Activated T-cell treated with anti-CD3 and anti-CD28 coated beads, Interleukin-2, amount 50 U/mL, for 72 hours (primary cell): ENCODE results near the gene CHADL. TPM values are rescaled to one million over a fixed set of nuclear protein-coding genes. Genes with fewer than 3 reads are reported as not detected.

ENCODE experiments used
- ATAC-seq, 2 donors: fragments of 150-1000 bp; cut with Tn5 transposase; replicated peaks in 1 of 2; 2 replicates each; pipeline ENCODE4 v1.10.0; 2021; ENCODE audit warnings: moderate library complexity in 2 of 2, mild to moderate bottlenecking in 1 of 2
- DNase-seq, 2 donors: peaks; one replicate each; pipeline ENCODE4 v3.0.0; 2021 to 2022; ENCODE audit warnings: mixed read lengths in 1 of 2
- H3K27ac Mint-ChIP-seq: one replicate; pipeline ENCODE4 v1.8.0; 2022; ENCODE audit warnings: mild to moderate bottlenecking, moderate library complexity, mixed read lengths
- H3K27me3 Mint-ChIP-seq: one replicate; pipeline ENCODE4 v1.8.0; 2022; ENCODE audit warnings: low read depth, mixed read lengths
- H3K36me3 Mint-ChIP-seq, 2 donors: one replicate each; pipeline ENCODE4 v1.8.0; 2022; ENCODE audit warnings: mixed read lengths in 2 of 2, mild to moderate bottlenecking in 1 of 2; ENCODE audit not compliant: insufficient read depth in 2 of 2
- H3K4me1 Mint-ChIP-seq: one replicate; pipeline ENCODE4 v1.8.0; 2022; ENCODE audit warnings: low read depth, mixed read lengths
- H3K4me3 Mint-ChIP-seq, 2 donors: one replicate each; pipeline ENCODE4 v1.8.0; 2022; ENCODE audit warnings: mild to moderate bottlenecking in 2 of 2, mixed read lengths in 2 of 2, moderate library complexity in 2 of 2
- H3K9me3 Mint-ChIP-seq, 2 donors: one replicate each; pipeline ENCODE4 v1.8.0; 2022; ENCODE audit warnings: mixed read lengths in 2 of 2
- total RNA-seq, 2 donors: library from RNA; stranded (reverse); gene quantifications; one replicate each; pipeline ENCODE4 v1.2.3, GENCODE V29; 2022

The CHADL gene
- total RNA-seq, 2 donors from 2014 or later, result 0.55 to 1.4 TPM

GRCh38 chr22:41206719-41207118, 34.0 kb downstream of the CHADL start:
- Mint-ChIP-seq H3K36me3 (peaks cover 2 to 8% of the 10 kb centered on the region in 2 donors), H3K27me3 (no peaks in the 10 kb centered on the region), H3K4me1 (peaks cover 41% of the 10 kb centered on the region), H3K9me3 (no peaks in the 10 kb centered on the region), H3K4me3 (peak overlapping the region; percentile 70 to 74), H3K27ac (no peak overlapping the region)
- ATAC-seq (no peak), DNase-seq (no peak)

GRCh38 chr22:41204992-41205900, 35.5 kb downstream of the CHADL start, which contains the start of gene L3MBTL2:
Gene L3MBTL2, plus strand, starts transcription at chr22:41205312. Its CDS starts 51 bp downstream, at chr22:41205363.
- peaks cover 41% of the 10 kb centered on the region for H3K4me1 Mint-ChIP-seq
- DNase-seq, result peak; percentile 98 to 99
- H3K36me3 Mint-ChIP-seq, result peaks cover 2 to 8% of the 10 kb centered on the region in 2 donors
- peak; percentile 100 for ATAC-seq
- H3K27ac Mint-ChIP-seq, result peak within 1 kb of the TSS; percentile 72
- no peaks in the 10 kb centered on the region for H3K27me3 Mint-ChIP-seq
- H3K4me3 Mint-ChIP-seq, result peak within 1 kb of the TSS; percentile 79 to 92
- no peaks in the 10 kb centered on the region for H3K9me3 Mint-ChIP-seq

GRCh38 chr22:41204066-41204465, 36.7 kb downstream of the CHADL start:
- no peaks in the 10 kb centered on the region for H3K9me3 Mint-ChIP-seq
- peaks cover 41% of the 10 kb centered on the region for H3K4me1 Mint-ChIP-seq
- no peak for DNase-seq
- peaks cover 2 to 5% of the 10 kb centered on the region in 2 donors for H3K36me3 Mint-ChIP-seq
- no peak for ATAC-seq
- H3K27ac Mint-ChIP-seq, result no peak overlapping the region
- H3K27me3 Mint-ChIP-seq, result peaks cover 9% of the 10 kb centered on the region
- H3K4me3 Mint-ChIP-seq, result peak overlapping the region in 1 of 2 donors; percentile 62

GRCh38 chr22:41203118-41203517, 37.6 kb downstream of the CHADL start:
- H3K4me1 Mint-ChIP-seq, result peaks cover 37% of the 10 kb centered on the region
- H3K9me3 Mint-ChIP-seq, result no peaks in the 10 kb centered on the region
- H3K27ac Mint-ChIP-seq, result no peak overlapping the region
- peaks cover 9% of the 10 kb centered on the region for H3K27me3 Mint-ChIP-seq
- DNase-seq (no peak), ATAC-seq (no peak)
- H3K36me3 Mint-ChIP-seq, result peaks cover 2 to 4% of the 10 kb centered on the region in 2 donors
- H3K4me3 Mint-ChIP-seq, result no peak overlapping the region

- peaks cover 9% of the 10 kb centered on the region for H3K27me3 Mint-ChIP-seq
- H3K4me1 Mint-ChIP-seq, result peaks cover 27% of the 10 kb centered on the region
- ATAC-seq (no peak), DNase-seq (no peak)
- no peaks in the 10 kb centered on the region for H3K9me3 Mint-ChIP-seq
- H3K36me3 Mint-ChIP-seq, result peaks cover 2 to 4% of the 10 kb centered on the region in 2 donors
- H3K4me3 Mint-ChIP-seq, result no peak overlapping the region
- H3K27ac Mint-ChIP-seq, result no peak overlapping the region
Measured at GRCh38 chr22:41201141-41201540, 39.6 kb downstream of the CHADL start.

- Mint-ChIP-seq H3K4me3 (peak overlapping the region; percentile 91 to 92), H3K4me1 (peaks cover 11% of the 10 kb centered on the region), H3K36me3 (no peaks in the 10 kb centered on the region), H3K9me3 (no peaks in the 10 kb centered on the region), H3K27me3 (peaks cover 9% of the 10 kb centered on the region), H3K27ac (peak overlapping the region; percentile 43)
- peak; percentile 53 to 59 for ATAC-seq
- DNase-seq, result peak; percentile 57 to 72
Measured at GRCh38 chr22:41198027-41198580, 42.6 kb downstream of the CHADL start.

- Mint-ChIP-seq H3K27me3 (peaks cover 9% of the 10 kb centered on the region), H3K4me3 (peak overlapping the region; percentile 91 to 92), H3K4me1 (peaks cover 11% of the 10 kb centered on the region), H3K9me3 (no peaks in the 10 kb centered on the region), H3K27ac (no peak overlapping the region), H3K36me3 (no peaks in the 10 kb centered on the region)
- peak; percentile 86 to 88 for DNase-seq
- peak; percentile 91 to 94 for ATAC-seq
Measured at GRCh38 chr22:41197038-41197972, 43.4 kb downstream of the CHADL start.

GRCh38 chr22:41193829-41194228, 46.9 kb downstream of the CHADL start:
- no peak for ATAC-seq
- H3K27ac Mint-ChIP-seq, result no peak overlapping the region
- H3K4me1 Mint-ChIP-seq, result peaks cover 11% of the 10 kb centered on the region
- H3K4me3 Mint-ChIP-seq, result no peak overlapping the region
- DNase-seq, result no peak
- no peaks in the 10 kb centered on the region for H3K36me3 Mint-ChIP-seq
- H3K9me3 Mint-ChIP-seq, result no peaks in the 10 kb centered on the region
- no peaks in the 10 kb centered on the region for H3K27me3 Mint-ChIP-seq

GRCh38 chr22:41191467-41191866, 49.3 kb downstream of the CHADL start:
- Mint-ChIP-seq H3K27ac (no peak overlapping the region), H3K4me3 (no peak overlapping the region), H3K36me3 (no peaks in the 10 kb centered on the region), H3K27me3 (no peaks in the 10 kb centered on the region), H3K4me1 (no peaks in the 10 kb centered on the region), H3K9me3 (no peaks in the 10 kb centered on the region)
- no peak for ATAC-seq
- no peak for DNase-seq

- no peaks in the 10 kb centered on the region for H3K9me3 Mint-ChIP-seq
- H3K27ac Mint-ChIP-seq, result no peak overlapping the region
- ATAC-seq, result no peak
- no peaks in the 10 kb centered on the region for H3K27me3 Mint-ChIP-seq
- DNase-seq, result no peak
- H3K4me1 Mint-ChIP-seq, result no peaks in the 10 kb centered on the region
- no peaks in the 10 kb centered on the region for H3K36me3 Mint-ChIP-seq
- no peak overlapping the region for H3K4me3 Mint-ChIP-seq
Measured at GRCh38 chr22:41184679-41185078, 56.1 kb downstream of the CHADL start.

GRCh38 chr22:41181349-41182241, 59.1 kb downstream of the CHADL start:
- no peaks in the 10 kb centered on the region for H3K4me1 Mint-ChIP-seq
- no peak overlapping the region for H3K4me3 Mint-ChIP-seq
- no peak overlapping the region for H3K27ac Mint-ChIP-seq
- H3K27me3 Mint-ChIP-seq, result no peaks in the 10 kb centered on the region
- no peaks in the 10 kb centered on the region for H3K9me3 Mint-ChIP-seq
- peaks cover 2 to 11% of the 10 kb centered on the region in 2 donors for H3K36me3 Mint-ChIP-seq
- DNase-seq (no peak), ATAC-seq (no peak)

- ATAC-seq (no peak), DNase-seq (no peak)
- no peak overlapping the region for H3K27ac Mint-ChIP-seq
- no peak overlapping the region for H3K4me3 Mint-ChIP-seq
- no peaks in the 10 kb centered on the region for H3K9me3 Mint-ChIP-seq
- peaks cover 5 to 14% of the 10 kb centered on the region in 2 donors for H3K36me3 Mint-ChIP-seq
- H3K27me3 Mint-ChIP-seq, result no peaks in the 10 kb centered on the region
- no peaks in the 10 kb centered on the region for H3K4me1 Mint-ChIP-seq
Measured at GRCh38 chr22:41180926-41181325, 59.8 kb downstream of the CHADL start.
